Spleen (tissue), 7 donors: Measurements from ENCODE around the gene PSMD12.

Experiments used
- POLR2A ChIP-seq, 3 donors: fragments of 450-650 bp; IDR thresholded peaks; one replicate each; pipeline ENCODE4 v1.5.1; 2017; ENCODE audit warnings: antibody characterized with exemption in 3 of 3, mild to moderate bottlenecking in 1 of 3
- TF ChIP-seq, protein P1 (sequence below), 11 experiments: fragments of 200-600 bp in 7 of 11; fragments of 450-650 bp in 4 of 11; sonication (generic) in 4 of 11; IDR thresholded peaks in 8 of 11; conservative IDR thresholded peaks in 3 of 11; 1 replicate in 7 of 11; 2 replicates in 4 of 11; pipeline versions ENCODE4 v1.4.0 to v1.8.0; 2016 to 2021; ENCODE audit warnings: antibody characterized with exemption in 11 of 11, inconsistent platforms in 4 of 11, mild to moderate bottlenecking in 1 of 11
- donor health status: DM: no; HTN: no; CAD: no; lungs with moderate emphysema.
- donor health status: DM: no; HTN: no; CAD: no.
- donor health status: DM: no; HTN: no; CAD: no.

DNA sequence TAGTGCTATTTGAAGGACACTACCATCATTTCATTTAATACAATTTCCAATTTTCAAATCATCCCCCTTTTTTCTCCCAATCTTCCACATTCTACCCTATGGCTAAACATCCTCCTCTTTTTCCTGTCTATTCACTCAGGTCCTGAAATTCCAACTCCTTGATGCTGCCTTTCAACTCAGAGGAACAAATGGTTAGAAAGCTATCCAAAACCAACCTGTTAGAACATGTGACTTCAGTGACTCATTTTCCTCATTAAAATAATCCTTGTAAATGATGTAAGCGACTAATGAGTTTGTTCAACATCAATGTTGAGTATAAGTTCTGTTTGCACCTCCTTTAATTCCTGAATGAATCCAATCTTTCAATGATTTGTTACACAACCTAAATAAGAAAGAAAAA lies 5.5 kb downstream of the PSMD12 start:
- TF ChIP-seq, protein P1, sequence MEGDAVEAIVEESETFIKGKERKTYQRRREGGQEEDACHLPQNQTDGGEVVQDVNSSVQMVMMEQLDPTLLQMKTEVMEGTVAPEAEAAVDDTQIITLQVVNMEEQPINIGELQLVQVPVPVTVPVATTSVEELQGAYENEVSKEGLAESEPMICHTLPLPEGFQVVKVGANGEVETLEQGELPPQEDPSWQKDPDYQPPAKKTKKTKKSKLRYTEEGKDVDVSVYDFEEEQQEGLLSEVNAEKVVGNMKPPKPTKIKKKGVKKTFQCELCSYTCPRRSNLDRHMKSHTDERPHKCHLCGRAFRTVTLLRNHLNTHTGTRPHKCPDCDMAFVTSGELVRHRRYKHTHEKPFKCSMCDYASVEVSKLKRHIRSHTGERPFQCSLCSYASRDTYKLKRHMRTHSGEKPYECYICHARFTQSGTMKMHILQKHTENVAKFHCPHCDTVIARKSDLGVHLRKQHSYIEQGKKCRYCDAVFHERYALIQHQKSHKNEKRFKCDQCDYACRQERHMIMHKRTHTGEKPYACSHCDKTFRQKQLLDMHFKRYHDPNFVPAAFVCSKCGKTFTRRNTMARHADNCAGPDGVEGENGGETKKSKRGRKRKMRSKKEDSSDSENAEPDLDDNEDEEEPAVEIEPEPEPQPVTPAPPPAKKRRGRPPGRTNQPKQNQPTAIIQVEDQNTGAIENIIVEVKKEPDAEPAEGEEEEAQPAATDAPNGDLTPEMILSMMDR (IDR thresholded peaks at IDR 0.05 in 8 of 11, conservative IDR thresholded peaks at IDR 0.05 in 3 of 11): no peak
- TF ChIP-seq POLR2A (IDR thresholded peaks at IDR 0.05): no peak
